Loucy (cell line): Measurements from ENCODE around the gene PTCH1.

ENCODE experiments used
- H2AFZ ChIP-seq: fragments of 200-600 bp; sonication (generic); 2 replicates; pipeline ENCODE4 v1.6.0; 2016; ENCODE audit warnings: antibody characterized with exemption, mild to moderate bottlenecking, low read length, moderate library complexity
- H3F3A ChIP-seq: fragments of 200-600 bp; 2 replicates; pipeline ENCODE4 v1.6.0; 2016; ENCODE audit warnings: antibody characterized with exemption, low read depth, mild to moderate bottlenecking
- H3K27me3 ChIP-seq: fragments of 200-600 bp; sonication (generic); 2 replicates; pipeline ENCODE4 v1.6.1; 2014; ENCODE audit warnings: low read length, mild to moderate bottlenecking; ENCODE audit not compliant: insufficient read depth, poor library complexity, severe bottlenecking
- H3K36me3 ChIP-seq: fragments of 200-600 bp; sonication (generic); 2 replicates; pipeline ENCODE4 v1.6.1; 2016; ENCODE audit warnings: low read length; ENCODE audit not compliant: insufficient read depth
- H3K4me1 ChIP-seq: fragments of 200-600 bp; sonication (generic); 2 replicates; pipeline ENCODE4 v1.5.1; 2014; ENCODE audit warnings: low read length, mild to moderate bottlenecking; ENCODE audit not compliant: insufficient read depth, poor library complexity, severe bottlenecking
- H3K4me2 ChIP-seq: fragments of 200-600 bp; sonication (generic); 2 replicates; pipeline ENCODE4 v1.6.0; 2014; ENCODE audit warnings: antibody characterized with exemption, low read length, low read depth, mild to moderate bottlenecking; ENCODE audit not compliant: poor library complexity, severe bottlenecking
- H3K4me3 ChIP-seq: fragments of 200-600 bp; sonication (generic); 2 replicates; pipeline ENCODE4 v1.5.1; 2014; ENCODE audit warnings: low read length, mild to moderate bottlenecking, mixed read lengths; ENCODE audit not compliant: poor library complexity, severe bottlenecking
- H3K79me2 ChIP-seq: fragments of 200-600 bp; sonication (generic); 2 replicates; pipeline ENCODE4 v1.6.1; 2014; ENCODE audit warnings: low read length; ENCODE audit not compliant: insufficient read depth
- H3K9ac ChIP-seq: fragments of 200-600 bp; sonication (generic); 2 replicates; pipeline ENCODE4 v1.6.0; 2014; ENCODE audit warnings: mild to moderate bottlenecking, low read depth, low read length, moderate library complexity; ENCODE audit not compliant: poor library complexity, severe bottlenecking
- H3K9me2 ChIP-seq: fragments of 200-600 bp; sonication (generic); replicated peaks from 2 replicates; pipeline ENCODE4 v1.6.1; 2016; ENCODE audit warnings: low read depth, low read length, mixed read lengths
- H3K9me3 ChIP-seq: fragments of 200-600 bp; sonication (generic); 2 replicates; pipeline ENCODE4 v1.6.1; 2014; ENCODE audit warnings: mild to moderate bottlenecking, antibody characterized with exemption, low read length, low read depth; ENCODE audit not compliant: insufficient read depth
- H4K20me1 ChIP-seq: fragments of 200-600 bp; sonication (generic); 2 replicates; pipeline ENCODE4 v1.6.0; 2014; ENCODE audit warnings: antibody characterized with exemption, low read length, mild to moderate bottlenecking; ENCODE audit not compliant: insufficient read depth, poor library complexity, severe bottlenecking
- CTCF ChIP-seq: fragments of 200-600 bp; sonication (generic); conservative IDR thresholded peaks from 2 replicates; pipeline ENCODE4 v1.5.1; 2014; ENCODE audit warnings: mild to moderate bottlenecking, antibody characterized with exemption, low read length
- EZH2phosphoT487 ChIP-seq: fragments of 200-600 bp; IDR thresholded peaks from 2 replicates; pipeline ENCODE4 v1.6.1; 2018; ENCODE audit warnings: antibody characterized with exemption, mild to moderate bottlenecking, moderate library complexity, borderline replicate concordance

The PTCH1 gene

GRCh38 chr9:95510709-95511615, 5.8 kb downstream of the PTCH1 start:
- no peaks in the 10 kb centered on the region for H3K9me3 ChIP-seq
- no peak for TF ChIP-seq EZH2phosphoT487
- TF ChIP-seq CTCF = no peak
- H3K36me3 ChIP-seq = no peaks in the 10 kb centered on the region
- H2AFZ ChIP-seq = no peak overlapping the region
- no peak overlapping the region for H3K4me3 ChIP-seq
- no peaks in the 10 kb centered on the region for H3K4me1 ChIP-seq
- H3F3A ChIP-seq = no peaks in the 10 kb centered on the region
- no peaks in the 10 kb centered on the region for H3K27me3 ChIP-seq
- H3K4me2 ChIP-seq = no peak overlapping the region
- no peaks in the 10 kb centered on the region for H3K79me2 ChIP-seq
- no peaks in the 10 kb centered on the region for H4K20me1 ChIP-seq
- H3K9me2 ChIP-seq = no peaks in the 10 kb centered on the region
- H3K9ac ChIP-seq = no peak overlapping the region

GRCh38 chr9:95509851-95510708, 6.7 kb downstream of the PTCH1 start:
- no peak overlapping the region for H3K4me2 ChIP-seq
- no peaks in the 10 kb centered on the region for H3K9me2 ChIP-seq
- H4K20me1 ChIP-seq = no peaks in the 10 kb centered on the region
- H3K79me2 ChIP-seq = no peaks in the 10 kb centered on the region
- no peaks in the 10 kb centered on the region for H3F3A ChIP-seq
- no peak overlapping the region for H3K4me3 ChIP-seq
- H3K9ac ChIP-seq = no peak overlapping the region
- H3K27me3 ChIP-seq = no peaks in the 10 kb centered on the region
- no peaks in the 10 kb centered on the region for H3K4me1 ChIP-seq
- H2AFZ ChIP-seq = no peak overlapping the region
- TF ChIP-seq CTCF (no peak), EZH2phosphoT487 (no peak)
- H3K36me3 ChIP-seq = no peaks in the 10 kb centered on the region
- no peaks in the 10 kb centered on the region for H3K9me3 ChIP-seq

- Histone ChIP-seq H3K9me2 (no peaks in the 10 kb centered on the region), H3F3A (no peaks in the 10 kb centered on the region), H4K20me1 (no peaks in the 10 kb centered on the region), H3K9me3 (no peaks in the 10 kb centered on the region), H2AFZ (no peak overlapping the region), H3K4me3 (no peak overlapping the region), H3K4me2 (no peak overlapping the region), H3K9ac (no peak overlapping the region), H3K27me3 (no peaks in the 10 kb centered on the region), H3K79me2 (no peaks in the 10 kb centered on the region), H3K36me3 (no peaks in the 10 kb centered on the region), H3K4me1 (no peaks in the 10 kb centered on the region)
- TF ChIP-seq CTCF = no peak
- TF ChIP-seq EZH2phosphoT487 = no peak
Observed at GRCh38 chr9:95508968-95509850, 7.6 kb downstream of the PTCH1 start.
